ENCODE data around the gene RAB6B.

RAB6B gene

DNA sequence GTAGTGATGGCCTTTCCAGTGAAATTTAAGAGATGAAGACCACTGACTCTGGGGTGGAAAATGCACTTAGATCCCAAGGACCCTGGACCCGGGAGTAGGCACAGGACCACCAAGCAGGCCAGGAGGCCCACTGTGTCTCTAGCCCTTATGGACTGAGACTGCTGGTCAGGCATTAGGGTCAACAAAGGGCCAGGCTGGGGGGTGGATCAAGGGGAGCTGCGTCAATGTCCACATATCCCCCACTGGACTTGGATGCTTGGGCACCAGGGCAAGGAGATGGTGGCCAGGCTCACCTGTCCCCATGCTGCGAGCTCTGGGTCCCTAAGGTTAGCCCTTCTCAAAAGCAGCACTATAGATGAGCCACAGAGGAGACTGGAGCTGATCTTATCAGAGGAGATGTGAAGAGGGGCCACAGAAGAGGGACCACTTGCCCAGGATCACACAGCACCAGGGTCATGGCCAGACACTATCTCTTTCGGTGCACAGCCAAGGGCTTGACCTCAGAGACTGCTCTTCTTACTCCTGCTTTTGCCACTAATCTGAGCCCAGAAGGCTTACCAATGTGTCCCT is 14.7 kb downstream of the RAB6B start:
- DNase-seq (ENCODE audit: low spot score): no peak

DNA sequence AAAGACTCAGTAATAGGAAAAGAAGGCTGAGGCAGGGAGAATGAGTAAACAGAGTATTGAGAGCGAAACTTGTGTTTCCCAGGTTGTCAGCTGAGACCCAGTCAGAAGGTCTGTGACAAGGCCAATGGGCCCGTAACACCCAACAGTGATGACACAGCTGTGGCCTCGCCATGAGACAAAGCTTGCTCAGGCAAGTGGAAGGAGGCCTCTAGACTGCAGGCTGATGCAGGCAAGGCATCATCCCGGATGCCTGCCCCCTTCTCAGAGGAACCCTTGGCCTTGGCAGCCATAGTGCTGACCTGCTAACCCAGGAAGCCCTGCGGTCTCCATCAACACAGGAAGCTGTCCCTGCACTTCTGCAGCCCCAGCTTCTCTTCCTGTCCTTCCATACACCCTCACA is 15.4 kb downstream of the RAB6B start:
- no peak for DNase-seq (ENCODE audit: low spot score)

DNA sequence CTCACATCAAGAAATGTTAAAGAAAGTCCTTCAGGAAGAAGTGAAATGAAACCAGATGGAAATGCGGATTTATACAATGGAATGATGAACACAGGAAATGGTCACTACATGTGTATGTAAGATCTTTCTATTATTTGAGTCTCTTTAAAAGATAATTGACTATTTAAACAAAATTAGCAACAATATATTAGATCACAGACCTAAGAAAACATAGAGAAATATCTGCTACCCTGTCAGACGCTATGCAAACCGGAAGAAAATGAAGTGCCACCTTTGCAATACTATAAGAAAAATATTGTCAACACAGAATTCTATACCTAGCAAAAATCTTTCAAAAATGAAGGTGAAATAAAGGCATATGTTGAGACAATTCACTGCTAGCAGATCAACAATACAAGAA is 17.2 kb downstream of the RAB6B start:
- no peak for DNase-seq (ENCODE audit: low spot score)

DNA sequence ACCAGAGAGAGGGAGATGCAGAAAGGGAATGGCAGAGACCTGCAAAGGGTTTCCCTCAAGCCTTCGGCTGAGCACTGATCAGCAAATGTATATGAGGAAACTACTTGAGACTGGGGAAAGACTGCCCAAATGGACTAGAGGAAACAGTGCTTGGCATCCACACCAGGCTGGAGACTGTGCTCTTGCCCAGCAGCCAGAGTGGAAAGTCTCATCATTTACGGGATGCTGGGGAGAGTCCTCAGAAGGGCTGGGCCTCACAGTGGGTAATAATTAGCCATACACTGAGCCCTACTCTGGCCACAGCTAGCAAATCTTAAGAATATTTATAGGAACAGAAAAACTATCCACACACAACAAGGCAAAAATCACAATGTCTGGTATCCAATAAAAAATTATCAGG is 18.5 kb downstream of the RAB6B start:
- DNase-seq (ENCODE audit: low spot score): no peak

DNA sequence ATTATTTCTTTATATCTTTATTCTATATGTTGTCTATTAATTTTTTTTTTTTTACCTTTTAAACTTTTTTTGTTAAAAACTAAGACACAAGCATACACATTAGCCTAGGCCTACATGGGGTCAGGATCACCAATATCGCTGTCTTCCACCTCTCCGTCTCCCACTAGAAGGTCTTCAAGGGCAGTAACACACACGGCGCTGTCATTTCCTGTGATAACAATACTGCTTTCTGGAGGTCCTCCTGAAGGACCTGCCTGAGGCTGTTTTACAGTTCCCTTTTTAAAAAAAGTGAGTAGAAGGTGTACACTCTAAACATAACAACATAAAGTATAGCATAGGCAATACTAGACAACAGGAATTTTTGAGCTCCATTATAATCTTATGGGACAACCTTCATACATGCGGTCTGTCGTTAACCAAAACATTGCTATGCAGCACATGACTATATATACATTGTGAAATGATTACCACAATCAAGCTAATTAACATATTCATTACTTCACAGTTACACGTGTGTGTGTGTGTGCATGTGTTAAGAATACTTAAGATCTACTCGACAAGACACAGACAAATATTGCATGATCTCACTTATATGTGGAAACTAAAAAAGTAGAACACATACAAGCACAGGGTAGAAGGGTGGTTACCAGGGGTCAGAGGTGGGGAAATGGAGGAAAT is 20.8 kb downstream of the RAB6B start:
- no peak for DNase-seq (ENCODE audit: low spot score)

DNA sequence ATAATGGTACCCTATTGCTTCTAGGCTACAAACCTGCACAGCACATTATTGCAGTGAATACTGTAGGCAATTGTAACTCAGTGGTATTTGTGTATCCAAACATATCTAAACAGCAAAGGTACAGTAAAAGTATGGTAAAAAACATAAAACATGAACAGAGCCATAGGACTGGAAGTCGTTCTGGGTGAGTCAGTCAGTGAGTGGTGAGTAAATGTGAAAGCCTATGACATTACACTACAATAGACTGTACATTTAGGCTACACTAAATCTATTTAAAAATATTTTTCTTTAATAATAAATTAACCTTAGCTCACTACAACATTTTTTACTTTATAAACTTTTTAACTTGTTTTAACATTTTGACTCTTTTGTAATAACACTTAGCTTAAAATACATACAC is 21.3 kb downstream of the RAB6B start:
- no peak for DNase-seq (ENCODE audit: low spot score)

DNA sequence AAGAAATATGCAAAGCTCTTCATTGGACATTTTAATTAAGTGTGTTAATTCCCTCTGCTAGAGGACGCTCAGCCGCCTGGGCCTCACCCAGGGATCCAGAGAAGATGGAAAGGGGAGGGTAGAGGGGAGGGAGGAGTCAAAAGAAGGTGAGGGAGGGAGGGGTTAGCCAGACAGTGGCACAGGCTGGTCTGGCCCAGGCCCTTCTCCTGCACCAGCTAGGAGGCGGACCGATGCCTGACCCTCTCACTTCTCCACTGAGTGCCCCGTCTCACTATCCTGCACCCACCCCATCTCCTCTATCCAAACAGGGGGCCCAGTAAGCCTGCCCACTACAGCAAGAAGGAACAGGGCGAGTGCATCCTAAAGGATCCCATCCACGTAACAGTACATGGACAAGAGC is 22.9 kb downstream of the RAB6B start:
- DNase-seq (ENCODE audit: low spot score): no peak

DNA sequence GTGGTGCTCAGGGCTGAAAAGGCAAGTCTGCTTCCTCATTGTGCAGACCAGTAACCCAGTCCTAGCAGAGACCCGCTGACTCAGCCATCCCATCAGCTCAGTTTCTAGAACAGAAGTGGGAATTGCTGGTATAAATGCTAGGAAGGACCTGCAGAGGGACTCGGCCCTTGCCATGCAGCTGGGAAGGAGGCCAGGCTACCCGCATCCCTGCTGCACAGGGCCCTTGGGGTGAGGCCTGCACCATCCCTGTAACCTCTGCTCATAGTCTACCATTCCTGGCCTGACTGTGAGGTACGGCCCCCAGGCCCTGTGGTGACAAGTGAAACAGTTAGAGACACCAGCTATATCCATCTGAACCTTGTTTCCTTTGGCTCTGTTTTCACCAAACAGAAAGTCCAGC is 23.5 kb downstream of the RAB6B start:
- no peak for DNase-seq (ENCODE audit: low spot score)

DNA sequence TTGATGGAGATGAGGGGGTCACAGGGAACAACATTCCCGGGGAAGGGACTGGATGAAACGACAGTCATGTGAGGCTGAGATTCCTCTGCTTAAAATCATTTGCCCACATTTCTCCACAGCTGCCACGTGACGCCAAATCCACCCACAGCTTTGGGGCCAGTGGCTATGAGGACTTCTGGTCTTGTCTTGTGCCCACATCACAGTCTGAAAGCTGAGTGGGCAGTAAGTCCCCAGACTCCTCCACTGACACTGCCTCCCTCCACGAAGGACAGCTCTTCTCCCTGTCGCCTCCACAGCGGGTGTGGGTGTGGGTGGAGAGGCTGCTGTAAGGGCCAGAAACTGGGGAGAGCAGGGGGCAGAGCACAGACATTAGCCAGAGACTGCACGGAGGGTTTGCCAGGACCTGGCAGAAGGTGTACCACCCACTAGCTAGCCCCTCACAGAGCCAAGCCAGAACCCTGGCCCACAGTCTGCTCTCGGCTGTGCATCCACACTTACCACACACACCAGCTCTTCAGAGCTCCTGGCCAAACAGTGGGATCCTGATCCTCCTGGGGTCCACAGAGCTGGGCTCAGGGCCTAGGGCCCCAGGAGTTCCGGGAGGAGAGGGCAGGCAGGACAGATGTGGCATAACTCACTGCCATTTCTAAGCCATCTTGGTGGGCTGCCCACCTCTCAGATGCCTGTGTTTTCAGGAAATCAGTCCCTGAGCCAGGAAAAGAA is 24.2 kb downstream of the RAB6B start:
- DNase-seq (ENCODE audit: low spot score): no peak

DNA sequence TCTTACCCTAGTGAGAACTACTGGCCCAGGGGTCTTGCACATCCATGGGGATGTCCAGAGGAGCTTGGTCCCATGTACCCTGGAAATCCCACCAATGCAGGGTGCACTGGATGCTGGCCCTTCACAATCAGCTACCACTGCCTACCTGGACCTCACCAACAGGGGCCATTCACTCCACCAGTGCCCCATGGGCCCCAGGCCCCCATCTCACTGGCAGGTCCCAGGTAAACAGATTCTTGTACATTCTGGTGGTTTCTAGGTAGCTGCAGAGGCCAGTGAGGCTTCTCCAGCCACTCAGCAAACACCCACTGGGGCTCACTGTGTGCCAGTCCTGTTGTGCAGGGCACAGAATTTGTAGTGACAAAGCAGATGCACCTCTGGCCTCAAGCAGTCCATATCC is 24.9 kb downstream of the RAB6B start:
- DNase-seq (ENCODE audit: low spot score): no peak

DNA sequence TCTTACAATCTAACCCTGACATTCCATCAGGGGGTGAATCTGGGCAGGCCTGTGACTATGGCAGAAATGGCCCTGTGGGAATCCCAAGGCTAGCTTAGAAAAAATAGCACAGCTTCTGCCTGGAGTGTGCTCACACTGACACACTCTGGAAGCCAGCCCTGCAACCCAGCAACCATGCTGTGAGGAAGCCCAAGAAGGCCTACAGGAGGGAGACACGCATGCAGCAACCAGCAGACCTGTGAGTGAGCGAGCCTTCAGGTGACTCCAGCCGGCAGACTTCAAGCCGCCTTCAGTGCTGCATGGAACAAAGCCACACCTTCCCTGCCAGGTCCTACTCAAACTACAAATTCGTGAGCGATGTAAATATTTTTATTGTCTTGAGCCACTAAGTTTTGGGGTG is 26.1 kb downstream of the RAB6B start:
- no peak for DNase-seq (ENCODE audit: low spot score)

DNA sequence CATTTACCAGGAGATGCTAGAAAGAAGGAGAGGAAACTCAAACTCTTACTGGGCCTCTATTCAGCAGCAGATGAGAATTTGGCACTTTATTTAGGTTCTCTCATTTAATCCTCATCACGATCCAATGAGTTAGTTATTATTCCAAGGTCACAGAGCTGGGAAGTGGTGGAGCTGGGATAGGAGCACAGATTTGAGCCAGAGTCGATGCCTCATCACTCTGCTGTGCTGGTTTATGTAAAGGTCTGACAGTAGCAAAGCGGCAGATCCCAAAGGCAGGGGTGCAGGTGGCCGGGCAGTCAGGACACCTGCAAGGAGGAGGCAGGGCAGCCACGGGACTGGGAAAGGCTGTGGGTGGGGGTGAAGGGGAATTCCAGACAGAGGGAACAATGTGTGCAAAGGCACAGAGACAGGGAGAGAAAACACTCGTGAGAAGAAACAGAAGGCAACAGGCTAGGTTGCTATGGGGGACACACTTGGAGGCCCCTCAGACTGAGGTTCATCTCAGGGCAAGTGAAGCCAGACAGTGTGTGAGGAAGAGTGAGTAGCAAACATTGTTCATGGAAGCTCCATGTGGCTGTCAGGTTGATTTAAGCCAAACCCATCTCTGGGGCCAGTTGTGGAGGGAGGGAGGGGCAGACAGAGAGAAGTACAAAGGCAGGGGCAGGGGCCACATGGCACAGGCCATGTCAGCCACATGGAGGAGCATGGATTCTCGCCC is 26.8 kb downstream of the RAB6B start:
- DNase-seq (ENCODE audit: low spot score): no peak

DNA sequence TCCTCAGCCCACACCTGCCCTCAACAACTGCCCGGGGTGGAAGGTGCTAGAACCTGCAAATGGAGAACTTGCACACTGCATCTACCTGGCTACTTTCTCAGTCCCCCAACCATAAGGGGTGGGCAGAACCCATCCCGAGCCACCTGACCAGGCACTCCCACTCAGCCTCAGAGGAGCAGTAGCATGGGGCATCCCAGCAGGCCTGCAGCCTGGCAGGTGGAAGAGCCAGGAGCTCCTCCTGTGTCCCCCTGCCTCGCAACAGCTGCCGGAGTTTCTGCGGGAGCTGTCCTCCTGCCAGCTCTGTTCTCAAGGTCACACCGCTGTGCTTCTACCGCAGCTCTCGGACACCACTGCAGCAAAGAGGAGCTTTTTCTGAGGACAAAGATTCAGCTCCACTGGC is 27.5 kb downstream of the RAB6B start:
- no peak for DNase-seq (ENCODE audit: low spot score)

DNA sequence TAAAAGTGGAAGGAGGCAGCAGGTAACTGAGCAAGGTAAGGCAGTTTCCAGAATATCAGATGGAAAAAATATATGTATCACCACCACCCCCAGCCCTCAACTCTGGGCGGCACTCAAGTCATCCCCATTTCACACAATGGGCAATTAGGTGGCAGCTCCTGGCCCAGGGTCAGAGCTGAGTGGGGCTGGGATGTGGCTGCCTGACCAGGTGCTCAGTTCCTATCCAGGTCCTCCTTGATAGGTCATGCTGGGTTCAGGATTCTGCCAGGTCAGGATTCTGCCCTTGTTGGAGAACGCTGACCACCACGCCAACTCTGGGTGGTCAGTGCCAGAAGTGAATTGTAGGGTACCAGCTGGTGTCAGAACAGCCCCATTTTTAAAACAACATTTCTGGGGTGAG is 29.5 kb downstream of the RAB6B start:
- DNase-seq (ENCODE audit: low spot score): no peak

DNA sequence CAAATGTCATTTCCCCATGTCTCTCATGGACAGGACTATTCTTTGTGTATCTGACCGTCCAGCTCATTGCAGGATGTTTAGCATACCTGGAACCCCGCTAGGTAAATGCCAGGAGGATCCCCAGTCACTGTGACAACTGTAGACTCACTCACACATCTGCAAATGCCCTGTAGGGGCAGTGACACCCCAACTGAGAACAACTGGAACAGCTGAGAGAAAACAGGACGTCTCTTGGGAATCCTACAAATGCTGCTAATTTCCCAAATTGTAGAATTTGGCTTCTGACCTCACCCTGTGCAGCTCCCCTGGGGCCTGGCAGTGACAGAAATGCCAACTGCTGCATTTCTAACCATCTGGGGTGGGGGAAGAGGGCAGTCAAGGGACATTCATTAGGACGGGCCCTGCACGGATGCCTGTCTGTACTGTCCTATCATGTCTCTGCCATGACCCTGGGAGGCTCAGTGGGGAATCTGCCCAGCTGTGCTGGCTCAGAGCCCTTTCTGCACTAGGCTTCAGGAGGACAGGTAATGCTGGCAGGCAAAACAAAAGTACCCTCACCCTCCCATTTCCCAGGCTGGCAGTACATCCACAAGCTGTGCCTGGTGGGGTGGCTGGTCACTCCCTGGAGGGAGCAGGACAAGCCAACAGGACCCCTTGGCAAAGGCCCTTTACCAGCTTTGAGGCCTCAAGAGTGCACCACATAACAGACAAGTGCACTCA is 30.4 kb downstream of the RAB6B start:
- no peak for DNase-seq (ENCODE audit: low spot score)

DNA sequence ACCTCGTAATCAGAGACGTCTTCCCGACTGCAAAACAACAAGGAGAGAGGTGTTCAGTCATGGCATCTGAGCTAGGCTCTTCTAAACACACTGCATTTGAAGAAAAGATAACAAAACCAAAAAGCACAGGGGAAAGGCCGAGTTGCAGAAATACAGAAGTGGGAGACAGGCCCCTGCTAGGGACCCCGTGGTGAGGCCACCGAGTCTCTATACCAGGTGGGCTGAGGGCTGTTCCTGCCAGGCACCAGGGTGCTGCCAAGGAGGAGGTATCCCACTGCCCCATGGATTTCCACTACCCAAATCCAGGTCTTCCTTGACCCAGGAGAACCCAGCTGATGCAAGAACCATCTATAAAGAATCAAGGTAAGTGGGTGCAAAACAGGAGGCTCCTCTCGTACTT is 31.1 kb downstream of the RAB6B start:
- DNase-seq (ENCODE audit: low spot score): no peak

DNA sequence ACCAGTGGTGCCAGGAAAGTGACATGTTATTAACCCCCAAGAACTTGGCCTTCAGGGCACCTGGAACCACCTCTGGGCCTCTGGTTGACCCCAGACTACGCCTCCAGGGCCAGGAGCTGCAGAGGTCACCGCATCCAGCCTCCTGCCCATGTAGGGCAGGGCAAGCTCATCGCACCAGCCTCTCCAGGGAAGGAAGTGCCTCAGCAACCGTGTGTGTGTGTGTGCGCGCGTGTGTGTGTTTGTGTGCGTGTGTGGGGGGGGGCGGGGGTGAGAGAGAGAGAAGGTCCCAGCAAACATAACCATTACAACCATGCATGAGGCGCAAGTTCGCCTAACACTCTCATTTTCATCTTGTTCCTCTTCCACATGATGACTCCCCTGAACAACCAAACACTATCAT is 31.8 kb downstream of the RAB6B start:
- DNase-seq (ENCODE audit: low spot score): no peak

DNA sequence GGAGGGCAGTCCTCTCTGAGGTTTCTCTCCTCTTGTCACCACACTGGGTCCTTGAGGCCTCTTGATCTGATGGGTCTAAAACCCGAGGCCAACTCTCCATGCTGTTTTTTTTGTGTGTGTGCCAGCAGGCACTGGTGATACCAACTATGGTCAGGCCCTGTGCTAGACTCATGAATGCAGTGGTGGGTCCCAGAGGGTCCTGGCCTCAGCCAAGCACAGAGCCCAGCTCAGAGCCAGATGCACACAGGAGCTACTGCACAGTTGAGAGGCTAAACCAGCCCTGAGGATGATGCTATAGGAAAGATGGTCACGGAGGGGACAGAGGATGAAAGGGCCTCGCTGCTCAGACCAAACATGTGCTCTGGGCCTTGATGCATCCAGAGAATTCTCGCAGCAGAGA is 33.5 kb downstream of the RAB6B start:
- no peak for DNase-seq (ENCODE audit: low spot score)

DNA sequence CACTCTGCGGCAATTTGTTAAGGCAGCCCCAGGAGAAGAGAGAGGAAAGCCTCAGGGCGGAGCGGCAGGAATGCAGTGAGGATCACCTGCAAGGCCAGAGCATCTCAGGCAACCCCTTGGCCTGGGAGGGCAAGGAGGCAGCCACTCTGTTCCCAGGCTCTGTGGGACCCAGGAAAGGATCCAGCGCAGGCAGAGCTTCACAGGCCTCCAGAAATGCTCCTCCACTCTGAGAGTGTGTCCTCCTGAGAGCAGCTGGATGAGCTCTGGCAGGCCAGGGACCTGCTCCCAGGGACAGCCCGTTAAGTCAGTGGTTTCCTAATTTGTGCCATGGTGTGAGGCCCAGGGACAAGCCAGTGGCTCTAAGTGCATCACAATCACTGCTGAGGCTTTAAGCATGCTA is 35.2 kb downstream of the RAB6B start:
- no peak for DNase-seq (ENCODE audit: low spot score)

DNA sequence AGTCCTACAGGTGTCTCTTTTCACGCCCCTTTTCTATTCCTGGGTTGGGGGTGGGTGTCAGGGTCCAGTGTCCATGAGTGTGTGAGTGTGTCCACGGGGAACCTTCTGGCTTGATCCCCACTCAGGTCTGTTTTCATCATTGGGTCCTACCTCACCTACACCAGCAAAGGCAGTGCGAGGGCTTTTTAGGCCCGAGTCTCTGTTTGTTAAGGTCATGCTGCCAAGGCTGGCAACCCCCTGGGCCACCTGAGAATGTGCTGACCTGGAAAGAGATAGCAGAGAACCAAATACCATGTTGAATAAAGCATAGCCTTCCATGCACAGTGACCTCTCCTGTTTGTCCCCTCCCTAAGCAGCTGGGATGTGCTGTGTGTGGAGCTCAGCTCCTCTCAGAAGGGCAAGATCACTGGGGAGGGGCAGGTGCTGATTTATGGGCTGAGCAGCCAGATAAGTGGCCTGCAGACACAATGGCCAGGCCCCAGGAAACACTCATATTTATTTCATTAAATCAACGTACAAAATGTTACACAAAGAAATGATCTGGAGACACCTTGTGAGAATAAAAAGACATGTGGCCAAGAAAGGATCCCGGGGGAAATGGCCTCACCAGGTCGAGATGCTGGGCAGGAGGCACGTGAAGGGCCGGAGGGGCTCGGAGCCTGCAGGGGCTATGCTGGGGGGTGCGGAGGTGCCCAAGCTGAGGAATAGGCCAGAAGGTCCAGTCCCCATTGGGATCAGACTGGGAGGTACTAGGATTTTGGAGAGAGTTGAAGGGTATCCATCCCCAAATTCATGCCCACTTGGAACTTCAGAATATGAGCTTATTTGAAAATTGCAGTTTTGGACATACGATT is 36.1 kb downstream of the RAB6B start:
- no peak for DNase-seq (ENCODE audit: low spot score)

DNA sequence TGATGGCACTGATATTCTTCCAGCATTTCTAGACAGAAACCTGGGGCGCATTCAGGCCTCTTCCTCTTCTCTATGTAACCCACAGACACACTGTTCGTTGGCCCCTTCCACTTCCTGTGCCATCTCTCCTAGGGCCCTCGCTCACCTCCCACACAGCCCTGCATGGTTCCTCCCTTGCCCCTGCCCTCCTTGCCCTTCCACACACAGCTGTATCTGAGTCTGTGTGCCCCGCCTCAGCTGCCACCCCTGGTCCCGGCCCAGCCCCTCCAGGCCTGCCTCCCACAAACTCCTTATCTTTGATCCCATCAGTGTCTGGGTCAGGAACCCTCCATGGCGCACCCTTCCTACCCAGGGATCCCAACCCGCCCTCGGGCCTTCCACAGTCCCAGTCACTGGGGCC is 37.9 kb downstream of the RAB6B start:
- DNase-seq (ENCODE audit: low spot score): no peak

DNA sequence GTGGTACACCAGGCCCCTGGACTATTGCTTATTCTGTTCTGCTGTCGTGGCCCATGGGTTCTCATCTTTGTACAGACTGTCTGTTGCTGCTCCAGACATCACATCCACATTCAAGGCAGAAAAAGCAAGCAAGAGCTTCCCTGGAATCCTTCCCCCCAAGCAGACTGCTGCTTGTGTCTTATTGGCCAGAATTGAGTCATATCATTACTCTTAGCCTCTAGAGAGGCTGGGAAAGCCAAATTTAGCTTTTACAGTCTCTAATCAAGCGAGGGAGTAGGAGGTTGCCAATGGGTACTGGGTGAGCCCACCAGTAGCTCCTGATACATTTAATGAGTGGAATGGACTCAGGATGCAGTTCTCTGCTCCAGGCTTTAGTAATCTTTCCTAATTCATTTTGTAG is 39.4 kb downstream of the RAB6B start:
- DNase-seq (ENCODE audit: low spot score): no peak
